ENCODE results near the gene DLG5. TPM values are rescaled to one million over a fixed set of nuclear protein-coding genes. Genes with fewer than 3 reads are reported as not detected.

DLG5 gene
- total RNA-seq, 1 donor from 2014 or later, result 22.2 TPM

DNA sequence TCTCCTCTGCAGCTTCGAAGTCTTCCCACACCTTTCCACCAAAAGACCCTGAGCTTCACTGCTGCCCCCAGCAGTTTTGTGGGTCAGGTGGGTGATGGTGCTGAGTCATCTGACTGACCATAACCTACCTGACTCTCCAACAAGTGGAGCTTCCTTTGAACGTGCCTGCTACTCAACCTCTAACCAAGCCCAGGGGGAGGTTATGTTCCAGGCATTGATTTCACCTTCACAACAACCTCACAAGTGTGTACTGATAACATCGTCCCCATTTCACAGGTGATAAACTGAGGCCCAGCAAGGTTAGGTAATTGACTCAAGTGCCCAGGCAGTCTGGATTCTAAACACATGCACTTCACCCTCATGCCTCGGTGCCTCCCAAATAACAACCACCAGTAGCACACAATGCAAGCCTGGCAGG lies 66.7 kb downstream of the DLG5 start:
- TF ChIP-seq, protein P1, sequence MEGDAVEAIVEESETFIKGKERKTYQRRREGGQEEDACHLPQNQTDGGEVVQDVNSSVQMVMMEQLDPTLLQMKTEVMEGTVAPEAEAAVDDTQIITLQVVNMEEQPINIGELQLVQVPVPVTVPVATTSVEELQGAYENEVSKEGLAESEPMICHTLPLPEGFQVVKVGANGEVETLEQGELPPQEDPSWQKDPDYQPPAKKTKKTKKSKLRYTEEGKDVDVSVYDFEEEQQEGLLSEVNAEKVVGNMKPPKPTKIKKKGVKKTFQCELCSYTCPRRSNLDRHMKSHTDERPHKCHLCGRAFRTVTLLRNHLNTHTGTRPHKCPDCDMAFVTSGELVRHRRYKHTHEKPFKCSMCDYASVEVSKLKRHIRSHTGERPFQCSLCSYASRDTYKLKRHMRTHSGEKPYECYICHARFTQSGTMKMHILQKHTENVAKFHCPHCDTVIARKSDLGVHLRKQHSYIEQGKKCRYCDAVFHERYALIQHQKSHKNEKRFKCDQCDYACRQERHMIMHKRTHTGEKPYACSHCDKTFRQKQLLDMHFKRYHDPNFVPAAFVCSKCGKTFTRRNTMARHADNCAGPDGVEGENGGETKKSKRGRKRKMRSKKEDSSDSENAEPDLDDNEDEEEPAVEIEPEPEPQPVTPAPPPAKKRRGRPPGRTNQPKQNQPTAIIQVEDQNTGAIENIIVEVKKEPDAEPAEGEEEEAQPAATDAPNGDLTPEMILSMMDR (IDR thresholded peaks at IDR 0.05), result no peak
- TF ChIP-seq EZH2phosphoT487 (IDR thresholded peaks at IDR 0.05) (no peak), EZH2 (IDR thresholded peaks at IDR 0.05) (no peak)
- H3K4me1 Mint-ChIP-seq, result peaks cover 13% of the 10 kb centered on the region
- Histone ChIP-seq H4K20me1 (ENCODE audit: low read depth) (peaks cover 26% of the 10 kb centered on the region), H3K79me2 (ENCODE audit: low read depth) (peaks cover 23% of the 10 kb centered on the region), H3K4me2 (no peak overlapping the region), H3F3A (ENCODE audit: low read depth) (no peaks in the 10 kb centered on the region), H3K36me3 (no peaks in the 10 kb centered on the region), H3K27me3 (no peaks in the 10 kb centered on the region), H3K9ac (no peak overlapping the region), H3K27ac (no peak overlapping the region), H3K4me3 (no peak overlapping the region), H2AFZ (replicated peaks) (no peak overlapping the region), H3K4me1 (no peaks in the 10 kb centered on the region), H3K9me3 (ENCODE audit: low read depth) (no peaks in the 10 kb centered on the region)
- H3K27me3 Mint-ChIP-seq (ENCODE audit: insufficient read depth, low read depth), result peaks cover 5% of the 10 kb centered on the region
- H3K9me3 Mint-ChIP-seq, result no peaks in the 10 kb centered on the region
- H3K4me3 Mint-ChIP-seq, result no peak overlapping the region
- DNase-seq (ENCODE audit: low spot score), result no peak
- H3K36me3 Mint-ChIP-seq, result peaks cover 14% of the 10 kb centered on the region
- no peak overlapping the region for H3K27ac Mint-ChIP-seq

DNA sequence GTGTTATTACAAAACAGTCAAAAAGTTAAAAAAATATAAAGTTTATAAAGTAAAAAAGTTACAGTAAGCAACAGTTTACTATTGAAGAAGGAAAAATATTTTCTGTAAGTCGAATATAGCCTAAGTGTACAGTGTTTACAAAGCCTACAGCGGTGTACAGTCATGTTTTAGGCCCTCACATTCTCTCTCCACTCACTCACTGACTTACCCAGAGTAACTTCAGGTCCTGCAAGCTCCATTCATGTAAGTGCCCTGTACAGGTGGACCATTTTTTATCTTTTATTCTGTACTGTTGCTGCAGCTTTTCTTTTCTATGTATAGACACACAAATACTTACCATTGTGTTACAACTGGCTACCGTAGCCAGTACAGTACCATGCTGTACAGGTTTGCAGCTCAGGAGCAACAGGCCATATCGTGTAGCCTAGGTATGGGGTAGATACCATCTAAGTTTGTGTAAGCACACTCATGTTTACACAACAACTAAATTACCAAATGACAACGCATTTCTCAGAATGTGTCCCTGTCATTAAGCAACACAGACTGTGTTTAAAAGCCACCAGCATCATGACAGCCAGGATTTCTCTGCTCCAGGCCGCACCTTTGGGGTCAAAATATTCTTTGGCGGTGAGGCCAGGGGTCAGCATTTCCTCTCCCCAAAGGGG lies 67.2 kb downstream of the DLG5 start:
- no peak overlapping the region for H3K4me2 ChIP-seq
- H3K9ac ChIP-seq, result no peak overlapping the region
- H3K9me3 ChIP-seq (ENCODE audit: low read depth), result no peaks in the 10 kb centered on the region
- no peak overlapping the region for H2AFZ ChIP-seq (replicated peaks)
- Mint-ChIP-seq H3K36me3 (peaks cover 14% of the 10 kb centered on the region), H3K27ac (no peak overlapping the region), H3K27me3 (ENCODE audit: insufficient read depth, low read depth) (peaks cover 5% of the 10 kb centered on the region), H3K4me3 (no peak overlapping the region), H3K9me3 (no peaks in the 10 kb centered on the region), H3K4me1 (peaks cover 9% of the 10 kb centered on the region)
- H3K4me1 ChIP-seq, result no peaks in the 10 kb centered on the region
- no peaks in the 10 kb centered on the region for H3F3A ChIP-seq (ENCODE audit: low read depth)
- H3K36me3 ChIP-seq, result no peaks in the 10 kb centered on the region
- no peak for DNase-seq (ENCODE audit: low spot score)
- TF ChIP-seq, protein P1 (IDR thresholded peaks at IDR 0.05), result no peak
- TF ChIP-seq EZH2 (IDR thresholded peaks at IDR 0.05), result no peak
- TF ChIP-seq EZH2phosphoT487 (IDR thresholded peaks at IDR 0.05), result no peak
- no peaks in the 10 kb centered on the region for H3K27me3 ChIP-seq
- H4K20me1 ChIP-seq (ENCODE audit: low read depth), result peaks cover 22% of the 10 kb centered on the region
- peaks cover 23% of the 10 kb centered on the region for H3K79me2 ChIP-seq (ENCODE audit: low read depth)
- no peak overlapping the region for H3K4me3 ChIP-seq
- no peak overlapping the region for H3K27ac ChIP-seq

DNA sequence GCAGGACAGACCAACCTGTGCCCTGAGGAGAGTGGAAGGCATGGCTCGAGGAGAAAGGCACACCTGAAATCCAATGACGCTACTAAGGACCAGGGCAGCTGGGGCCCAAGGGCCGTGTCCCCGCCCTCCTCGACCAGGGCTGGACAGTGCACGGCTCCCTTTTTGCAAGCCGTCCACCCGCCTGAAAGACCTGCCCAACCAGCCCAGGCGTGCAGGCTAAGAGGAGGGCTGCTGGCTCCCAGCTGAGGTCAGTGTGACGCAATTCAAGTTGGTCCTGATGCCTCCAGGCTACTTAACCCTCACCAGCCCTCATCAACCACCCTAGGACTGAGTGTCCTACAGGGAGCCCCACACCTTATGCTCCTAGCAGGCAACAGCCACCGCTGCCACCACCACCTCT lies 69.3 kb downstream of the DLG5 start:
- H3K36me3 ChIP-seq, result no peaks in the 10 kb centered on the region
- Mint-ChIP-seq H3K36me3 (peaks cover 16% of the 10 kb centered on the region), H3K4me1 (peaks cover 4% of the 10 kb centered on the region), H3K27ac (peak overlapping the region; percentile 42), H3K4me3 (no peak overlapping the region), H3K27me3 (ENCODE audit: insufficient read depth, low read depth) (peaks cover 4% of the 10 kb centered on the region), H3K9me3 (no peaks in the 10 kb centered on the region)
- TF ChIP-seq, protein P1 (IDR thresholded peaks at IDR 0.05), result no peak
- TF ChIP-seq EZH2 (IDR thresholded peaks at IDR 0.05) (no peak), EZH2phosphoT487 (IDR thresholded peaks at IDR 0.05) (no peak)
- no peak overlapping the region for H3K27ac ChIP-seq
- H3K9ac ChIP-seq, result no peak overlapping the region
- H2AFZ ChIP-seq (replicated peaks), result no peak overlapping the region
- no peaks in the 10 kb centered on the region for H3K4me1 ChIP-seq
- no peaks in the 10 kb centered on the region for H3K27me3 ChIP-seq
- H3K4me2 ChIP-seq, result no peak overlapping the region
- no peak for DNase-seq (ENCODE audit: low spot score)
- H3F3A ChIP-seq (ENCODE audit: low read depth), result no peaks in the 10 kb centered on the region
- no peak overlapping the region for H3K4me3 ChIP-seq
- H3K9me3 ChIP-seq (ENCODE audit: low read depth), result no peaks in the 10 kb centered on the region
- H4K20me1 ChIP-seq (ENCODE audit: low read depth), result peaks cover 14% of the 10 kb centered on the region
- peaks cover 20% of the 10 kb centered on the region for H3K79me2 ChIP-seq (ENCODE audit: low read depth)
